HEK293 (cell line): ENCODE results near the gene REPS2.

ENCODE experiments used
- REPIN1 ChIP-seq: fragments of 450-650 bp; formaldehyde crosslinking; IDR thresholded peaks from 2 replicates; pipeline ENCODE4 v1.5.1; 2017; ENCODE audit warnings: missing biosample characterization, missing genetic modification characterization, low read depth
- YY1 ChIP-seq: fragments of 450-650 bp; formaldehyde crosslinking; IDR thresholded peaks from 2 replicates; pipeline ENCODE4 v1.5.1; 2018; ENCODE audit warnings: missing biosample characterization, missing genetic modification characterization
- ZNF138 ChIP-seq: fragments of 450-650 bp; formaldehyde crosslinking; IDR thresholded peaks from 2 replicates; pipeline ENCODE4 v1.5.1; 2016; ENCODE audit warnings: missing biosample characterization, missing genetic modification characterization, borderline replicate concordance
- ZNF175 ChIP-seq: fragments of 450-650 bp; formaldehyde crosslinking; IDR thresholded peaks from 2 replicates; pipeline ENCODE4 v1.5.1; 2016; ENCODE audit warnings: missing biosample characterization, missing genetic modification characterization
- ZNF37A ChIP-seq: fragments of 450-650 bp; IDR thresholded peaks from 2 replicates; pipeline ENCODE4 v1.5.1; 2018; ENCODE audit warnings: missing biosample characterization, missing genetic modification characterization
- ZNF473 ChIP-seq: fragments of 450-650 bp; formaldehyde crosslinking; IDR thresholded peaks from 2 replicates; pipeline ENCODE4 v1.5.1; 2017; ENCODE audit warnings: missing biosample characterization, missing genetic modification characterization
- ZNF549 ChIP-seq: fragments of 450-650 bp; IDR thresholded peaks from 2 replicates; pipeline ENCODE4 v1.5.1; 2018; ENCODE audit warnings: missing biosample characterization, missing genetic modification characterization, mild to moderate bottlenecking, inconsistent platforms, moderate library complexity
- ZNF792 ChIP-seq: fragments of 450-650 bp; formaldehyde crosslinking; IDR thresholded peaks from 2 replicates; pipeline ENCODE4 v1.5.1; 2016; ENCODE audit warnings: missing biosample characterization, missing genetic modification characterization
- ZSCAN16 ChIP-seq: fragments of 450-650 bp; formaldehyde crosslinking; IDR thresholded peaks from 2 replicates; pipeline ENCODE4 v1.5.1; 2016; ENCODE audit warnings: missing biosample characterization, missing genetic modification characterization
- TF ChIP-seq, protein P1 (sequence below): fragments of 450-650 bp; formaldehyde crosslinking; IDR thresholded peaks from 2 replicates; pipeline ENCODE4 v1.5.1; 2016; ENCODE audit warnings: missing biosample characterization, missing genetic modification characterization

DNA sequence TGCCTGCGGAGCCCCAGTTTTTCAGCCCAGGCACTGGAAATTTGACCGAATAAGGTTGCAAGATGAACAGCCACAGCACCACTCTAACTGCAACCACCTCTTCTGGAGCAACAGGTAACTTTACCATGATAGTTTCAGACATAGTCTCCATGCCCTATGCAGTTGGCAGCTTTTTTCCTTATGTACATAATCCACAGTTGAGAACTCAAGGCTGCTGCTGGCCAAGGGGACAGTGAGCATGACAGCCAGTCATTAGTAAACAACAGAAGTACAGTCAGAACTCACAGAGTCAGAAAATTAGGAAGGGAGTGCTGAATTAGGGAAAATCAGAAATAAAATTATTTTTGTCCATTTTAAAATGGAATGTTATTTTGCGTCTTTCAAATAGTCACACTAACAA is 235.9 kb downstream of the REPS2 start:
- no peak for TF ChIP-seq YY1 (tag by site-specific recombination)
- TF ChIP-seq ZNF175, result no peak
- no peak for TF ChIP-seq ZSCAN16 (tag by site-specific recombination)
- TF ChIP-seq ZNF138, result no peak
- TF ChIP-seq, protein P1, sequence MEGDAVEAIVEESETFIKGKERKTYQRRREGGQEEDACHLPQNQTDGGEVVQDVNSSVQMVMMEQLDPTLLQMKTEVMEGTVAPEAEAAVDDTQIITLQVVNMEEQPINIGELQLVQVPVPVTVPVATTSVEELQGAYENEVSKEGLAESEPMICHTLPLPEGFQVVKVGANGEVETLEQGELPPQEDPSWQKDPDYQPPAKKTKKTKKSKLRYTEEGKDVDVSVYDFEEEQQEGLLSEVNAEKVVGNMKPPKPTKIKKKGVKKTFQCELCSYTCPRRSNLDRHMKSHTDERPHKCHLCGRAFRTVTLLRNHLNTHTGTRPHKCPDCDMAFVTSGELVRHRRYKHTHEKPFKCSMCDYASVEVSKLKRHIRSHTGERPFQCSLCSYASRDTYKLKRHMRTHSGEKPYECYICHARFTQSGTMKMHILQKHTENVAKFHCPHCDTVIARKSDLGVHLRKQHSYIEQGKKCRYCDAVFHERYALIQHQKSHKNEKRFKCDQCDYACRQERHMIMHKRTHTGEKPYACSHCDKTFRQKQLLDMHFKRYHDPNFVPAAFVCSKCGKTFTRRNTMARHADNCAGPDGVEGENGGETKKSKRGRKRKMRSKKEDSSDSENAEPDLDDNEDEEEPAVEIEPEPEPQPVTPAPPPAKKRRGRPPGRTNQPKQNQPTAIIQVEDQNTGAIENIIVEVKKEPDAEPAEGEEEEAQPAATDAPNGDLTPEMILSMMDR, result no peak
- TF ChIP-seq ZNF792 (tag by site-specific recombination), result no peak
- TF ChIP-seq ZNF473 (tag by site-specific recombination), result no peak
- no peak for TF ChIP-seq REPIN1 (tag by site-specific recombination)
- no peak for TF ChIP-seq ZNF37A (tag by site-specific recombination)
- TF ChIP-seq ZNF549 (tag by site-specific recombination), result no peak
